Heart left ventricle (tissue), 16 donors: ENCODE measurements around the gene KRT2. TPM values are rescaled to one million over a fixed set of nuclear protein-coding genes. Genes with fewer than 3 reads are reported as not detected.

Experiments used
- ATAC-seq, 4 donors: fragments of 200-7000 bp; cut with Tn5 transposase; one replicate each; pipeline ENCODE4 v1.9.1; 2020 to 2022; ENCODE audit warnings: moderate library complexity in 4 of 4, mild to moderate bottlenecking in 3 of 4, moderate number of reproducible peaks in 1 of 4
- DNase-seq, 5 donors: peaks; one replicate each; pipeline ENCODE4 v3.0.0-alpha.2; 2020
- H3K27ac ChIP-seq, 12 donors: fragments of 200-600 bp; sonication (generic) in 4 of 12; one replicate each; pipeline versions ENCODE4 v1.5.0 to v1.8.0; 2016 to 2022; ENCODE audit warnings: mild to moderate bottlenecking in 2 of 12
- H3K27me3 ChIP-seq, 9 donors: fragments of 200-600 bp; sonication (generic) in 2 of 9; one replicate each; pipeline versions ENCODE4 v1.5.1 to v1.8.0; 2016 to 2022; ENCODE audit warnings: mild to moderate bottlenecking in 3 of 9
- H3K36me3 ChIP-seq, 9 donors: fragments of 200-600 bp; sonication (generic) in 2 of 9; one replicate each; pipeline versions ENCODE4 v1.5.0 to v1.8.0; 2018 to 2022; ENCODE audit warnings: mild to moderate bottlenecking in 2 of 9
- H3K4me1 ChIP-seq, 12 donors: fragments of 200-600 bp; sonication (generic) in 4 of 12; one replicate each; pipeline versions ENCODE4 v1.5.0 to v1.8.0; 2016 to 2022; ENCODE audit warnings: mild to moderate bottlenecking in 3 of 12
- H3K4me3 ChIP-seq, 12 donors: fragments of 200-600 bp; sonication (generic) in 4 of 12; one replicate each; pipeline versions ENCODE4 v1.5.0 to v1.8.0; 2017 to 2022; ENCODE audit warnings: mild to moderate bottlenecking in 9 of 12, moderate library complexity in 4 of 12
- H3K9me3 ChIP-seq, 12 donors: fragments of 200-600 bp; sonication (generic) in 4 of 12; one replicate each; pipeline versions ENCODE4 v1.5.0 to v1.8.0; 2016 to 2022; ENCODE audit warnings: mild to moderate bottlenecking in 1 of 12
- CTCF ChIP-seq, 12 donors: fragments of 200-600 bp; sonication (generic) in 4 of 12; IDR thresholded peaks; one replicate each; pipeline versions ENCODE4 v1.5.0 to v1.8.0; 2018 to 2022; ENCODE audit warnings: antibody characterized with exemption in 12 of 12, mild to moderate bottlenecking in 5 of 12
- POLR2A ChIP-seq, 2 donors: fragments of 450-650 bp; IDR thresholded peaks; one replicate each; pipeline ENCODE4 v1.6.1; 2017; ENCODE audit warnings: antibody characterized with exemption in 2 of 2, mild to moderate bottlenecking in 2 of 2, moderate library complexity in 2 of 2
- WGBS, 4 donors: extraction: QIAGEN DNeasy Blood & Tissue Kit in 2 of 4; methylation state at CpG; one replicate each; pipeline versions ENCODE4 v1.1.5 to v1.1.7; 2013 to 2018; 5-methylcytosine and 5-hydroxymethylcytosine counted together
- intact Hi-C, 10 donors: fragments of 100-400 bp; cut with DNase I; formaldehyde crosslinking; loops; one replicate each; pipeline versions ENCODE4 v1.11.1 to v1.14.2; 2022
- polyA plus RNA-seq, 2 donors: library from polyadenylated mRNA; stranded (reverse); fragments of 200-250 nt; gene quantifications; one replicate each; pipeline ENCODE4 v1.2.3, GENCODE V29; 2013
- total RNA-seq, 9 donors: library from RNA; depleted of rRNA in 2 of 9; stranded (reverse); fragments of >200 nt in 2 of 9; fragmentation: NEBNext Ultra II Directional in 3 of 9; extraction: Animal tissue kit (Norgen Biotek cat#: 25700) in 3 of 9; gene quantifications; one replicate each; pipeline versions ENCODE4 v1.1.0 to v1.2.4, GENCODE V29; 2016 to 2023
- donor health status: ischemic (EF 13 %, LVEDD 7.1; RV severe dilation, severe dysfunction).
- donor health status: healthy with polysubstance abuse.
- donor health status: DM: no; HTN: yes; CAD: no.
- donor health status: DM: no; HTN: no; CAD: no.
- donor health status: ischemic (EF 25% LVEDD 6.9; RV normal size, moderate dysfunction).
- donor health status: ischemic (EF 25% LVEDD 5.7; RV mildly dilated, moderate dysfunction).
- donor health status: healthy.
- donor health status: DM: yes; HTN: yes; CAD: no.
- donor health status: ischemic (EF 35%, LVEDD 5.7; RV mildly dilated, moderate dysfunction).
- donor health status: nonischemic (EF 11% LVEDD 7.7; RV severe dilation, severe dysfunction).
- donor health status: DM: yes; HTN: yes; CAD: no.
- donor health status: PGD.
- donor health status: ischemic (EF 29% LVEDD 5.4; RV normal size, mild dysfunction).
- donor health status: nonischemic (EF 23%, LVEDD 6.1; RV moderate dilation, normal function).

The KRT2 gene
- total and polyA plus RNA-seq, 11 donors: not detected

GRCh38 chr12:52636189-52636588 is 15.8 kb downstream of the KRT2 start:
- no peak for TF ChIP-seq POLR2A (IDR thresholded peaks at IDR 0.05)
- TF ChIP-seq CTCF (IDR thresholded peaks at IDR 0.05): no peak
- 80 to 84% (median 83%) methylated on average over 6 of the region's 6 CpGs for WGBS, 4 donors
- Histone ChIP-seq H3K27ac (no peak overlapping the region), H3K27me3 (peaks cover 0 to 12% (median 0%) of the 10 kb centered on the region in 9 donors), H3K4me3 (no peak overlapping the region), H3K36me3 (no peaks in the 10 kb centered on the region), H3K4me1 (peaks cover 0 to 3% (median 0%) of the 10 kb centered on the region in 12 donors), H3K9me3 (no peaks in the 10 kb centered on the region)
- DNase-seq (no peak), ATAC-seq (no peak)
- intact Hi-C loops: no loop called here

GRCh38 chr12:52634266-52635056 is 17.6 kb downstream of the KRT2 start:
- Histone ChIP-seq H3K27ac (no peak overlapping the region), H3K9me3 (no peaks in the 10 kb centered on the region), H3K36me3 (no peaks in the 10 kb centered on the region), H3K4me3 (no peak overlapping the region), H3K27me3 (peaks cover 0 to 5% (median 0%) of the 10 kb centered on the region in 9 donors), H3K4me1 (peaks cover 0 to 3% (median 0%) of the 10 kb centered on the region in 12 donors)
- WGBS, 4 donors: 38 to 54% (median 43%) methylated on average over 7 of the region's 7 CpGs
- DNase-seq (peak; percentile 77 to 91 (median 79)), ATAC-seq (peak; percentile 92 to 99 (median 98))
- intact Hi-C loops: no loop called here
- TF ChIP-seq POLR2A (IDR thresholded peaks at IDR 0.05) (no peak), CTCF (IDR thresholded peaks at IDR 0.05) (no peak)

GRCh38 chr12:52633383-52633782 is 18.6 kb downstream of the KRT2 start:
- no peak for TF ChIP-seq CTCF (IDR thresholded peaks at IDR 0.05)
- no peak for TF ChIP-seq POLR2A (IDR thresholded peaks at IDR 0.05)
- Histone ChIP-seq H3K4me1 (peaks cover 0 to 3% (median 0%) of the 10 kb centered on the region in 12 donors), H3K27me3 (peaks cover 0 to 10% (median 0%) of the 10 kb centered on the region in 9 donors), H3K27ac (no peak overlapping the region), H3K4me3 (no peak overlapping the region), H3K9me3 (no peaks in the 10 kb centered on the region), H3K36me3 (no peaks in the 10 kb centered on the region)
- intact Hi-C loops: no loop called here
- ATAC-seq: no peak
- DNase-seq: no peak
- 50 to 72% (median 59%) methylated on average over 4 of the region's 4 CpGs for WGBS, 4 donors

GRCh38 chr12:52632656-52633055 is 19.4 kb downstream of the KRT2 start:
- DNase-seq: no peak

More at GRCh38 chr12:52632656-52633055, 19.4 kb downstream of the KRT2 start:
- H3K36me3 ChIP-seq: no peaks in the 10 kb centered on the region
- no peak overlapping the region for H3K4me3 ChIP-seq
- WGBS, 4 donors: 76 to 90% (median 81%) methylated on average over 4 of the region's 4 CpGs
- intact Hi-C loops: no loop called here
- no peaks in the 10 kb centered on the region for H3K9me3 ChIP-seq
- TF ChIP-seq POLR2A (IDR thresholded peaks at IDR 0.05): no peak
- TF ChIP-seq CTCF (IDR thresholded peaks at IDR 0.05): no peak
- ATAC-seq: no peak
- H3K27me3 ChIP-seq: peaks cover 0 to 13% (median 0%) of the 10 kb centered on the region in 9 donors
- peaks cover 0 to 3% (median 0%) of the 10 kb centered on the region in 12 donors for H3K4me1 ChIP-seq
- H3K27ac ChIP-seq: no peak overlapping the region
